ENCODE measurements around the gene DUSP5.

- no peak for TF ChIP-seq ZBTB33 (IDR thresholded peaks at IDR 0.05)
- TF ChIP-seq CTCF (IDR thresholded peaks at IDR 0.05; ENCODE audit: low read depth, low read length, missing input control): no peak
- TF ChIP-seq GABPA (IDR thresholded peaks at IDR 0.05 in 1 of 2, conservative IDR thresholded peaks at IDR 0.05 in 1 of 2): no peak
- no peak for TF ChIP-seq TAF1 (conservative IDR thresholded peaks at IDR 0.05)
- no peak for TF ChIP-seq SP1 (IDR thresholded peaks at IDR 0.05)
- no peak for TF ChIP-seq JUND (IDR thresholded peaks at IDR 0.05)
- TF ChIP-seq RAD21 (IDR thresholded peaks at IDR 0.05): no peak
- no peak for TF ChIP-seq NR2F2 (IDR thresholded peaks at IDR 0.05)
- no peak for TF ChIP-seq EGR1 (IDR thresholded peaks at IDR 0.05; ENCODE audit: low read depth in 2 of 2)
- no peak for TF ChIP-seq ATF3 (IDR thresholded peaks at IDR 0.05)
- TF ChIP-seq MAX (IDR thresholded peaks at IDR 0.05): no peak
- no peak for TF ChIP-seq FOXA1 (IDR thresholded peaks at IDR 0.05)
- TF ChIP-seq RXRA (IDR thresholded peaks at IDR 0.05): no peak
Measured at GRCh38 chr10:110480387-110480786, 17.3 kb upstream of the DUSP5 start.

Data from liver (tissue), 3 donors.